ENCODE results near the gene PPM1B.

Gene PPM1B

GRCh38 chr2:44277541-44277940 is 108.9 kb downstream of the PPM1B start:
- Histone ChIP-seq H3K36me3 (ENCODE audit: control insufficient read depth, low read length) (no peaks in the 10 kb centered on the region), H3F3A (ENCODE audit: control insufficient read depth, insufficient read depth) (no peaks in the 10 kb centered on the region), H3K9me3 (ENCODE audit: control insufficient read depth, insufficient read depth, low read length) (no peaks in the 10 kb centered on the region), H3K27me3 (ENCODE audit: control insufficient read depth, low read length) (no peaks in the 10 kb centered on the region), H3K79me2 (ENCODE audit: control insufficient read depth, low read length) (no peaks in the 10 kb centered on the region), H3K4me2 (ENCODE audit: low read length) (no peak overlapping the region), H3K4me1 (ENCODE audit: control insufficient read depth, low read length) (no peaks in the 10 kb centered on the region), H4K20me1 (ENCODE audit: control insufficient read depth, insufficient read depth, low read depth, low read length) (no peaks in the 10 kb centered on the region), H3K27ac (ENCODE audit: low read depth, low read length) (no peak overlapping the region), H3K4me3 (ENCODE audit: low read length) (no peak overlapping the region), H3K9me2 (replicated peaks; ENCODE audit: control insufficient read depth, low read length) (no peaks in the 10 kb centered on the region)
- no peak for TF ChIP-seq CTCF (IDR thresholded peaks at IDR 0.05; ENCODE audit: low read depth, low read length, poor library complexity, severe bottlenecking)
- no peak for TF ChIP-seq EZH2phosphoT487 (IDR thresholded peaks at IDR 0.05; ENCODE audit: borderline replicate concordance, low read length)

- no peaks in the 10 kb centered on the region for H4K20me1 ChIP-seq (ENCODE audit: control insufficient read depth, insufficient read depth, low read depth, low read length)
- no peaks in the 10 kb centered on the region for H3K79me2 ChIP-seq (ENCODE audit: control insufficient read depth, low read length)
- H3K4me3 ChIP-seq (ENCODE audit: low read length): no peak overlapping the region
- H3F3A ChIP-seq (ENCODE audit: control insufficient read depth, insufficient read depth): no peaks in the 10 kb centered on the region
- H3K27ac ChIP-seq (ENCODE audit: low read depth, low read length): no peak overlapping the region
- peaks cover 4% of the 10 kb centered on the region; the same call in 1 of the 2 replicates for H3K4me1 ChIP-seq (ENCODE audit: control insufficient read depth, low read length)
- no peaks in the 10 kb centered on the region for H3K36me3 ChIP-seq (ENCODE audit: control insufficient read depth, low read length)
- no peaks in the 10 kb centered on the region for H3K9me3 ChIP-seq (ENCODE audit: control insufficient read depth, insufficient read depth, low read length)
- H3K9me2 ChIP-seq (replicated peaks; ENCODE audit: control insufficient read depth, low read length): no peaks in the 10 kb centered on the region
- H3K27me3 ChIP-seq (ENCODE audit: control insufficient read depth, low read length): peaks cover 3% of the 10 kb centered on the region; the same call in 1 of the 2 replicates
- TF ChIP-seq EZH2phosphoT487 (IDR thresholded peaks at IDR 0.05; ENCODE audit: borderline replicate concordance, low read length) (no peak), CTCF (IDR thresholded peaks at IDR 0.05; ENCODE audit: low read depth, low read length, poor library complexity, severe bottlenecking) (no peak)
- H3K4me2 ChIP-seq (ENCODE audit: low read length): no peak overlapping the region
Observed at GRCh38 chr2:44280869-44281268, 112.2 kb downstream of the PPM1B start.
